Thyroid gland (tissue), 4 donors: Measurements from ENCODE around the gene LNPEP. TPM values are rescaled to one million over a fixed set of nuclear protein-coding genes. Genes with fewer than 3 reads are reported as not detected.

ENCODE experiments used
- DNase-seq, 2 donors: peaks; one replicate each; pipeline ENCODE4 v3.0.0-alpha.2; 2019
- H3K27ac ChIP-seq, 3 donors: fragments of 200-600 bp; sonication (generic); 1 replicate in 2 of 3; 2 replicates in 1 of 3; pipeline ENCODE4 v1.5.1; 2016 to 2019; ENCODE audit warnings: mild to moderate bottlenecking in 1 of 3, moderate library complexity in 1 of 3
- H3K27me3 ChIP-seq: fragments of 200-600 bp; sonication (generic); one replicate; pipeline ENCODE4 v1.5.1; 2019
- H3K36me3 ChIP-seq, 2 donors: fragments of 200-600 bp; sonication (generic); one replicate each; pipeline ENCODE4 v1.5.1; 2016 to 2019
- H3K4me1 ChIP-seq, 2 donors: fragments of 200-600 bp; sonication (generic); one replicate each; pipeline ENCODE4 v1.5.1; 2017 to 2019
- H3K4me3 ChIP-seq, 3 donors: fragments of 200-600 bp; sonication (generic); replicated peaks in 1 of 3; 1 replicate in 2 of 3; 2 replicates in 1 of 3; pipeline ENCODE4 v1.5.1; 2016; ENCODE audit warnings: mild to moderate bottlenecking in 1 of 3
- H3K9me3 ChIP-seq: fragments of 200-600 bp; sonication (generic); one replicate; pipeline ENCODE4 v1.5.1; 2017
- CTCF ChIP-seq, 6 experiments: fragments of 200-600 bp in 3 of 6; fragments of 450-650 bp in 3 of 6; sonication (generic) in 3 of 6; IDR thresholded peaks; one replicate each; pipeline ENCODE4 v1.5.1; 2016 to 2019; ENCODE audit warnings: antibody characterized with exemption in 6 of 6, mild to moderate bottlenecking in 2 of 6, inconsistent platforms in 1 of 6, moderate library complexity in 1 of 6
- POLR2A ChIP-seq, 2 donors: fragments of 450-650 bp; IDR thresholded peaks; one replicate each; pipeline ENCODE4 v1.6.1; 2017; ENCODE audit warnings: antibody characterized with exemption in 2 of 2, mild to moderate bottlenecking in 2 of 2, moderate library complexity in 1 of 2
- WGBS, 2 donors: methylation state at CpG; one replicate each; pipeline ENCODE4 v1.1.5; 2017; 5-methylcytosine and 5-hydroxymethylcytosine counted together
- intact Hi-C: fragments of 100-400 bp; cut with DNase I; formaldehyde crosslinking; loops from one replicate; pipeline ENCODE4 v1.15.1; 2023
- total RNA-seq, 4 donors: library from RNA; depleted of rRNA; stranded (reverse); fragments of >200 nt; gene quantifications; one replicate each; pipeline ENCODE4 v1.2.3, GENCODE V29; 2016

LNPEP gene
- total RNA-seq, 4 donors from 2014 or later = 35.0 to 59.9 (median 45.2) TPM

GRCh38 chr5:96940586-96940985 is 4.7 kb downstream of the LNPEP start:
- Histone ChIP-seq H3K4me1 (peaks cover 0 to 4% of the 10 kb centered on the region in 2 donors), H3K4me3 (no peak overlapping the region), H3K9me3 (no peaks in the 10 kb centered on the region), H3K36me3 (no peaks in the 10 kb centered on the region), H3K27ac (no peak overlapping the region), H3K27me3 (no peaks in the 10 kb centered on the region)
- intact Hi-C loops = no loop called here
- 87 to 88% methylated on average over 3 of the region's 3 CpGs for WGBS, 2 donors
- TF ChIP-seq CTCF (IDR thresholded peaks at IDR 0.05) = no peak
- no peak for TF ChIP-seq POLR2A (IDR thresholded peaks at IDR 0.05)
- no peak for DNase-seq

GRCh38 chr5:96941140-96941539 is 5.3 kb downstream of the LNPEP start:
- no peak overlapping the region for H3K4me3 ChIP-seq
- H3K27me3 ChIP-seq = no peaks in the 10 kb centered on the region
- peaks cover 0 to 4% of the 10 kb centered on the region in 2 donors for H3K4me1 ChIP-seq
- no peak overlapping the region for H3K27ac ChIP-seq
- no peaks in the 10 kb centered on the region for H3K9me3 ChIP-seq
- no peaks in the 10 kb centered on the region for H3K36me3 ChIP-seq
- intact Hi-C loops = no loop called here
- 78 to 81% methylated on average over 4 of the region's 4 CpGs for WGBS, 2 donors
- no peak for DNase-seq
- TF ChIP-seq POLR2A (IDR thresholded peaks at IDR 0.05) = no peak
- no peak for TF ChIP-seq CTCF (IDR thresholded peaks at IDR 0.05)

- WGBS, 2 donors = 93 to 94% methylated on average over 9 of the region's 9 CpGs
- Histone ChIP-seq H3K27me3 (no peaks in the 10 kb centered on the region), H3K4me3 (no peak overlapping the region), H3K4me1 (peaks cover 0 to 4% of the 10 kb centered on the region in 2 donors), H3K36me3 (no peaks in the 10 kb centered on the region), H3K27ac (no peak overlapping the region), H3K9me3 (no peaks in the 10 kb centered on the region)
- intact Hi-C loops = no loop called here
- no peak for DNase-seq
- TF ChIP-seq CTCF (IDR thresholded peaks at IDR 0.05) = no peak
- TF ChIP-seq POLR2A (IDR thresholded peaks at IDR 0.05) = no peak
Observed at GRCh38 chr5:96942078-96942477, 6.2 kb downstream of the LNPEP start.

GRCh38 chr5:96942911-96943310 is 7.0 kb downstream of the LNPEP start:
- TF ChIP-seq POLR2A (IDR thresholded peaks at IDR 0.05) (no peak), CTCF (IDR thresholded peaks at IDR 0.05) (no peak)
- intact Hi-C loops = no loop called here
- H3K27ac ChIP-seq = no peak overlapping the region
- H3K4me1 ChIP-seq = peaks cover 0 to 4% of the 10 kb centered on the region in 2 donors
- H3K4me3 ChIP-seq = no peak overlapping the region
- DNase-seq = no peak
- H3K36me3 ChIP-seq = no peaks in the 10 kb centered on the region
- WGBS, 2 donors = 95 to 100% methylated on average over 1 of the region's 1 CpG
- no peaks in the 10 kb centered on the region for H3K9me3 ChIP-seq
- H3K27me3 ChIP-seq = no peaks in the 10 kb centered on the region

GRCh38 chr5:96943799-96944198 is 7.9 kb downstream of the LNPEP start:
- no peaks in the 10 kb centered on the region for H3K27me3 ChIP-seq
- intact Hi-C loops = no loop called here
- H3K9me3 ChIP-seq = no peaks in the 10 kb centered on the region
- TF ChIP-seq CTCF (IDR thresholded peaks at IDR 0.05) (no peak), POLR2A (IDR thresholded peaks at IDR 0.05) (no peak)
- no peaks in the 10 kb centered on the region for H3K36me3 ChIP-seq
- WGBS, 2 donors = 92 to 94% methylated on average over 1 of the region's 1 CpG
- no peak overlapping the region for H3K4me3 ChIP-seq
- no peak overlapping the region for H3K27ac ChIP-seq
- no peaks in the 10 kb centered on the region for H3K4me1 ChIP-seq
- no peak for DNase-seq
